Osteocyte (in vitro differentiated cells): ENCODE data around the gene PIGO. TPM values are rescaled to one million over a fixed set of nuclear protein-coding genes. Genes with fewer than 3 reads are reported as not detected.

ENCODE experiments used
- DNase-seq: peaks from one replicate; pipeline ENCODE4 v3.0.0; 2021; ENCODE audit warnings: mixed read lengths; ENCODE audit not compliant: unreplicated experiment; ENCODE audit errors: extremely low spot score
- H3K27ac Mint-ChIP-seq: one replicate; pipeline ENCODE4 v1.8.0; 2021; ENCODE audit warnings: mild to moderate bottlenecking, mixed read lengths; ENCODE audit not compliant: unreplicated experiment
- H3K27me3 Mint-ChIP-seq: one replicate; pipeline ENCODE4 v1.8.0; 2021; ENCODE audit warnings: mixed read lengths; ENCODE audit not compliant: unreplicated experiment
- H3K36me3 Mint-ChIP-seq: one replicate; pipeline ENCODE4 v1.8.0; 2021; ENCODE audit warnings: mixed read lengths; ENCODE audit not compliant: unreplicated experiment
- H3K4me1 Mint-ChIP-seq: one replicate; pipeline ENCODE4 v1.8.0; 2021; ENCODE audit warnings: mixed read lengths; ENCODE audit not compliant: unreplicated experiment
- H3K4me3 Mint-ChIP-seq: one replicate; pipeline ENCODE4 v1.8.0; 2021; ENCODE audit warnings: mild to moderate bottlenecking, moderate library complexity, mixed read lengths; ENCODE audit not compliant: unreplicated experiment
- H3K9me3 Mint-ChIP-seq: one replicate; pipeline ENCODE4 v1.8.0; 2021; ENCODE audit warnings: mixed read lengths; ENCODE audit not compliant: unreplicated experiment
- total RNA-seq: library from RNA; stranded (reverse); gene quantifications from 2 replicates; pipeline ENCODE4 v1.2.1, GENCODE V29; 2021
- TF ChIP-seq, protein P1 (sequence below): fragments of 200-600 bp; sonication (generic); IDR thresholded peaks from 2 replicates; pipeline ENCODE4 v1.5.0; 2021; ENCODE audit warnings: antibody characterized with exemption, mild to moderate bottlenecking, moderate library complexity

The PIGO gene
- total RNA-seq, 1 donor from 2014 or later = 33.9 TPM

DNA sequence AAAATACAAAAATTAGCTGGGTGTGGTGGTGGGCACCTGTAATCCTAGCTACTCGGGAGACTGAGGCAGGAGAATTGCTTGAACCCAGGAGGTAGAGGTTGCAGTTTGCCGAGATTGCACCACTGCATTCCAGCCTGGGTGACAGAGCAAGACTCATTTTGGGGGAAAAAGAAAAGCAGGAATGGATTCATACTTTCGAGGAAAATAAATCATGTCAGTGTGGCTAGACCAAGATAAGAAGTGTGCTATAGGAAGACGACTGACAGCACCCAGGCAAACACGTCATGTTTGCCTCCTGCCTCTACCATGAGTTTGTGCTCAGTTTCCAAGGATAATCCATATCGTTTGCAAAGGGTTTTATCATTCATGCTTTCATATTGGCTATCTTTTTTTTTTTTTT lies 38.5 kb upstream of the PIGO start:
- peaks cover 5% of the 10 kb centered on the region for H3K9me3 Mint-ChIP-seq
- no peaks in the 10 kb centered on the region for H3K4me1 Mint-ChIP-seq
- H3K27me3 Mint-ChIP-seq = peaks cover 18% of the 10 kb centered on the region
- no peaks in the 10 kb centered on the region for H3K36me3 Mint-ChIP-seq
- TF ChIP-seq, protein P1, sequence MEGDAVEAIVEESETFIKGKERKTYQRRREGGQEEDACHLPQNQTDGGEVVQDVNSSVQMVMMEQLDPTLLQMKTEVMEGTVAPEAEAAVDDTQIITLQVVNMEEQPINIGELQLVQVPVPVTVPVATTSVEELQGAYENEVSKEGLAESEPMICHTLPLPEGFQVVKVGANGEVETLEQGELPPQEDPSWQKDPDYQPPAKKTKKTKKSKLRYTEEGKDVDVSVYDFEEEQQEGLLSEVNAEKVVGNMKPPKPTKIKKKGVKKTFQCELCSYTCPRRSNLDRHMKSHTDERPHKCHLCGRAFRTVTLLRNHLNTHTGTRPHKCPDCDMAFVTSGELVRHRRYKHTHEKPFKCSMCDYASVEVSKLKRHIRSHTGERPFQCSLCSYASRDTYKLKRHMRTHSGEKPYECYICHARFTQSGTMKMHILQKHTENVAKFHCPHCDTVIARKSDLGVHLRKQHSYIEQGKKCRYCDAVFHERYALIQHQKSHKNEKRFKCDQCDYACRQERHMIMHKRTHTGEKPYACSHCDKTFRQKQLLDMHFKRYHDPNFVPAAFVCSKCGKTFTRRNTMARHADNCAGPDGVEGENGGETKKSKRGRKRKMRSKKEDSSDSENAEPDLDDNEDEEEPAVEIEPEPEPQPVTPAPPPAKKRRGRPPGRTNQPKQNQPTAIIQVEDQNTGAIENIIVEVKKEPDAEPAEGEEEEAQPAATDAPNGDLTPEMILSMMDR = no peak
- no peak overlapping the region for H3K4me3 Mint-ChIP-seq
- H3K27ac Mint-ChIP-seq = no peak overlapping the region
- DNase-seq = no peak

DNA sequence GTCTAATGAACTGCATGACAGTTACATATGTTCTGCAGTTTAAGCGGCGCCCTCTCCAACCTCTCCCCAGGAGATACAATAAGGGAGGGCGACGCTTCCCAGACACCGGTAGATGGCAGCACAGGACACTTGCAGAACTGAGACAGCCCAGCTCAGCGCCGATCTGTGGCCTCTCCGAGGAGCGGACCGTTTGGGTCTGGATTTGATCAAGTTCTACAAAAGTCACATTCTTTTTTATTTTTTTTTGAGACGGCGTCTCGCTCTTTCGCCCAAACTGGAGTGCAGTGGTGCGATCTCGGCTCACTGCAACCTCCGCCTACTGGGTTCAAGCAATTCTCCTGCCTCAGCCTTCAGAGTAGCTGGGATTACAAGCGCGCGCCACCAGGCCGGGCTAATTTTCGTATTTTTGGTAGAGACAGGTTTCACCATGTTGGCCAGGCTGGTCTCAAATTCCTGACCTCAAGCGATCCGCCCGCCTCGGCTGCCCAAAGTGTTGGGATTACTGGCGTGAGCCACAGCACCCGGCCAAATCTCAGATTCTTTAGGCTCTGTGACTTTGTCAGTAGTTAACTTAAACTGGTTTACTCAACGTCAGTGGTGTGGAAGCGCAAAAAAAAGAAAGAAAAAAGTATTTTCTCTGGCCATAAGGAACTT lies 20.6 kb upstream of the PIGO start:
- H3K27ac Mint-ChIP-seq = peak overlapping the region; percentile 99
- no peaks in the 10 kb centered on the region for H3K9me3 Mint-ChIP-seq
- peak overlapping the region; percentile 92 for H3K4me3 Mint-ChIP-seq
- H3K27me3 Mint-ChIP-seq = peaks cover 6% of the 10 kb centered on the region
- H3K36me3 Mint-ChIP-seq = no peaks in the 10 kb centered on the region
- peaks cover 37% of the 10 kb centered on the region for H3K4me1 Mint-ChIP-seq
- DNase-seq = peak; percentile 95
- TF ChIP-seq, protein P1 = peak; percentile 97

DNA sequence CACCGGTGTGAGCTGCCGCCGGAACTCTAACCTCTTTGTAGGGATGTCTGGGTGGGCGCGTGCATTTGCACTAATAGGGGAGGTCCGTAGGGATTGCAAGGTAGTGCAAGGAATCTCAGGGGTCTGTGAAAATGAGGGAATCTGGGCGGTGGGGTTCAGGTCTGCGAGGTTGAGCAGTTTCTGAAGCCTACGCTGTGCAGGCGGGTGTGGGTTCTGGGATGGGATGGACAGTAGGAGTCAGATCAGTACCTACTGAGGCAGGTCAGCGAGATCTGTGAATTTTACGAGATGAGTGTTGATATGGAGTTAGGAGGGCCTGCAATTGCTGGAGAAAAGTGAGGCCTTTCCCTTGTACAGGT lies 20.1 kb upstream of the PIGO start:
- Mint-ChIP-seq H3K36me3 (no peaks in the 10 kb centered on the region), H3K27me3 (peaks cover 5% of the 10 kb centered on the region), H3K4me1 (peaks cover 41% of the 10 kb centered on the region), H3K27ac (peak overlapping the region; percentile 99), H3K9me3 (no peaks in the 10 kb centered on the region), H3K4me3 (peak overlapping the region; percentile 92)
- DNase-seq = no peak
- TF ChIP-seq, protein P1 = no peak

DNA sequence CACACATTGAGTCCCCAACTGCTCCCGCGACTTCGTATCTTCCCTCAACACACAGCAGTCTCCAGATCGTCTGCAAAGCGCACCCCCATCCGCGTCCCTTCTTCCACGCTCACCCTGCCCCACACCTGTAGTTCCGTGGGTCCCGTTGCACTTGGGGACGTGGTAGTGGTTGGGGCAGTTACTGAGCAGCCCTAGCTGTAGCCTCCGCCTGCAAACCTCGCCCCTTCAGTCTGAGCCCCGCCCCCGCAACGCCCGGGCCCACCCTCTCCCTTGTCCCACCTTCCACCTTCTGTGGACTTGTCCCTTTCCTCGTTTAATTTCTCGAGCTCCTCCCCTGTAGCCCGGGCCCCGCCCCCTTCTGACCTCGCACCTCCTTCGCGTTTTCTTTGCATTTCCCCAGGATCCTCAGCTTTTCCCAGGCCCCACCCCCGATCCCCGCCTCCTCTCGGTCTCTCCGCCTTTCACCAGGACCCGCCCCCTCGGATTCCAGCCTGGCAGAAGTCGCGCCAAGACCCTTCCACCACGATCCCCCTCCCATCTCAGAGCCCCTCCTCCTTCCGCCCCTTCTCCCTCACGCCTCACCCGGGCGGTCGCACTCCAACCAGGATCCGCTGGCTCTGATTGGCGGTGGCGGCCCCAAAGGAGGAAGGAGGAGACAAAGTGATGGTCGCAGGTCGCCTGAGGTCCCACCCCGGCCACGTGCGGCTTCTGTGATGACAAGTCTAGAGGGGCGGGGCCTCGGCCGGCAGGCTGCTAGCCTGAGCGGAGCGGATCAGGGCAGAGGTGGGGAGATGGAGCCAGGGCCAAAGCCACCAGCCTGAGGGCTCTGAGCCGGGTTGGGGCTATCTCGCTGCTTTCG lies 19.5 kb upstream of the PIGO start, which contains the start of gene ATOSB:
Gene ATOSB (minus strand): TSS at position 183 of the 859 bp plus-strand sequence. CDS start 7,588 bp downstream, outside the sequence.
- peak within 1 kb of the TSS; percentile 99 for H3K27ac Mint-ChIP-seq
- DNase-seq = peak; percentile 99

More for the DNA sequence above, 19.5 kb upstream of the PIGO start, which contains the start of gene ATOSB:
- H3K36me3 Mint-ChIP-seq = no peaks in the 10 kb centered on the region
- TF ChIP-seq, protein P1 = no peak
- no peaks in the 10 kb centered on the region for H3K9me3 Mint-ChIP-seq
- peak within 1 kb of the TSS; percentile 92 for H3K4me3 Mint-ChIP-seq
- H3K4me1 Mint-ChIP-seq = peaks cover 44% of the 10 kb centered on the region
- peaks cover 2% of the 10 kb centered on the region for H3K27me3 Mint-ChIP-seq
